Hepatocyte (in vitro differentiated cells): ENCODE measurements around the gene TMEM51. TPM values are rescaled to one million over a fixed set of nuclear protein-coding genes. Genes with fewer than 3 reads are reported as not detected.

ENCODE experiments used
- DNase-seq: peaks from one replicate; pipeline ENCODE4 v3.0.0-alpha.2; 2016; ENCODE audit warnings: low spot score
- H2AFZ ChIP-seq: fragments of 200-600 bp; sonication (generic); 2 replicates; pipeline ENCODE4 v1.6.0; 2016; ENCODE audit warnings: antibody characterized with exemption, mild to moderate bottlenecking
- H3K27ac ChIP-seq: fragments of 200-600 bp; sonication (generic); 2 replicates; pipeline ENCODE4 v1.5.1; 2016; ENCODE audit warnings: mild to moderate bottlenecking
- H3K27me3 ChIP-seq: fragments of 200-600 bp; sonication (generic); 2 replicates; pipeline ENCODE4 v1.6.1; 2016
- H3K36me3 ChIP-seq: fragments of 200-600 bp; sonication (generic); replicated peaks from 2 replicates; pipeline ENCODE4 v1.5.1; 2016; ENCODE audit warnings: low read depth; ENCODE audit not compliant: insufficient read depth
- H3K4me1 ChIP-seq: fragments of 200-600 bp; sonication (generic); 2 replicates; pipeline ENCODE4 v1.5.1; 2016; ENCODE audit warnings: mild to moderate bottlenecking, moderate library complexity; ENCODE audit not compliant: insufficient read depth
- H3K4me2 ChIP-seq: fragments of 200-600 bp; sonication (generic); 2 replicates; pipeline ENCODE4 v1.6.0; 2016
- H3K4me3 ChIP-seq: fragments of 200-600 bp; sonication (generic); 2 replicates; pipeline ENCODE4 v1.5.1; 2016; ENCODE audit warnings: mild to moderate bottlenecking
- H3K79me2 ChIP-seq: fragments of 200-600 bp; sonication (generic); 2 replicates; pipeline ENCODE4 v1.6.0; 2017; ENCODE audit warnings: mild to moderate bottlenecking
- H3K9me2 ChIP-seq: fragments of 200-600 bp; sonication (generic); replicated peaks from 2 replicates; pipeline ENCODE4 v1.6.0; 2017; ENCODE audit warnings: mild to moderate bottlenecking; ENCODE audit not compliant: insufficient read depth
- H3K9me3 ChIP-seq: fragments of 200-600 bp; sonication (generic); 2 replicates; pipeline ENCODE4 v1.5.1; 2016; ENCODE audit warnings: low read depth, mild to moderate bottlenecking
- H4K20me1 ChIP-seq: fragments of 200-600 bp; sonication (generic); 2 replicates; pipeline ENCODE4 v1.6.0; 2016; ENCODE audit warnings: mild to moderate bottlenecking; ENCODE audit not compliant: insufficient read depth, poor library complexity, severe bottlenecking
- EZH2 ChIP-seq: fragments of 200-600 bp; sonication (generic); IDR thresholded peaks from 2 replicates; pipeline ENCODE4 v1.6.1; 2016; ENCODE audit warnings: antibody characterized with exemption, mild to moderate bottlenecking, borderline replicate concordance
- EZH2phosphoT487 ChIP-seq: fragments of 200-600 bp; sonication (generic); IDR thresholded peaks from one replicate; pipeline ENCODE4 v1.6.1; 2018; ENCODE audit warnings: antibody characterized with exemption, mild to moderate bottlenecking, low read depth, moderate library complexity; ENCODE audit not compliant: unreplicated experiment, severe bottlenecking
- WGBS: methylation state at CpG from one replicate; pipeline ENCODE4 v1.1.6; 2016; ENCODE audit warnings: low lambda C conversion rate; ENCODE audit errors: missing lambda C conversion rate; 5-methylcytosine and 5-hydroxymethylcytosine counted together
- polyA plus RNA-seq: library from polyadenylated mRNA; unstranded; fragments of >200 nt; fragmentation: Nextera tagmentation; extraction: Ambion mirVana; gene quantifications from 2 replicates; pipeline ENCODE4 v1.2.1, GENCODE V29; 2016
- total RNA-seq: library from RNA; depleted of rRNA; stranded (reverse); fragments of >200 nt; gene quantifications from 2 replicates; pipeline ENCODE4 v1.2.3, GENCODE V29; 2014
- TF ChIP-seq, protein P1 (sequence below): fragments of 200-600 bp; sonication (generic); IDR thresholded peaks from 2 replicates; pipeline ENCODE4 v1.5.1; 2016; ENCODE audit warnings: antibody characterized with exemption, mild to moderate bottlenecking; ENCODE audit not compliant: poor library complexity

The TMEM51 gene
- total and polyA plus RNA-seq, 2 experiments from 2014 or later, result 23.4 to 24.0 TPM

GRCh38 chr1:15246960-15247614, 93.5 kb downstream of the TMEM51 start, which contains the start of gene FHAD1:
TSS of gene FHAD1 (plus strand) at chr1:15247223. CDS start at chr1:15251785, 4,562 bp downstream.
- peak within 1 kb of the TSS; percentile 93 for H3K4me2 ChIP-seq
- H3K27ac ChIP-seq, result peak within 1 kb of the TSS; percentile 35
- no peaks in the 10 kb centered on the region for H3K9me3 ChIP-seq
- H3K4me3 ChIP-seq, result peak within 1 kb of the TSS; percentile 20
- peak within 1 kb of the TSS; percentile 62 for H2AFZ ChIP-seq
- no peaks in the 10 kb centered on the region for H3K79me2 ChIP-seq
- H3K27me3 ChIP-seq, result peaks cover 5% of the 10 kb centered on the region
- peak; percentile 87 for DNase-seq
- WGBS, result 8% methylated on average over 38 of the region's 55 CpGs
- no peak for TF ChIP-seq EZH2phosphoT487
- TF ChIP-seq, protein P1, sequence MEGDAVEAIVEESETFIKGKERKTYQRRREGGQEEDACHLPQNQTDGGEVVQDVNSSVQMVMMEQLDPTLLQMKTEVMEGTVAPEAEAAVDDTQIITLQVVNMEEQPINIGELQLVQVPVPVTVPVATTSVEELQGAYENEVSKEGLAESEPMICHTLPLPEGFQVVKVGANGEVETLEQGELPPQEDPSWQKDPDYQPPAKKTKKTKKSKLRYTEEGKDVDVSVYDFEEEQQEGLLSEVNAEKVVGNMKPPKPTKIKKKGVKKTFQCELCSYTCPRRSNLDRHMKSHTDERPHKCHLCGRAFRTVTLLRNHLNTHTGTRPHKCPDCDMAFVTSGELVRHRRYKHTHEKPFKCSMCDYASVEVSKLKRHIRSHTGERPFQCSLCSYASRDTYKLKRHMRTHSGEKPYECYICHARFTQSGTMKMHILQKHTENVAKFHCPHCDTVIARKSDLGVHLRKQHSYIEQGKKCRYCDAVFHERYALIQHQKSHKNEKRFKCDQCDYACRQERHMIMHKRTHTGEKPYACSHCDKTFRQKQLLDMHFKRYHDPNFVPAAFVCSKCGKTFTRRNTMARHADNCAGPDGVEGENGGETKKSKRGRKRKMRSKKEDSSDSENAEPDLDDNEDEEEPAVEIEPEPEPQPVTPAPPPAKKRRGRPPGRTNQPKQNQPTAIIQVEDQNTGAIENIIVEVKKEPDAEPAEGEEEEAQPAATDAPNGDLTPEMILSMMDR, result no peak
- no peak for TF ChIP-seq EZH2
- H3K4me1 ChIP-seq, result peaks cover 15% of the 10 kb centered on the region
- H4K20me1 ChIP-seq, result no peaks in the 10 kb centered on the region
- H3K36me3 ChIP-seq, result no peaks in the 10 kb centered on the region
- no peaks in the 10 kb centered on the region for H3K9me2 ChIP-seq

- H3K79me2 ChIP-seq, result no peaks in the 10 kb centered on the region
- no peak for DNase-seq
- H3K27me3 ChIP-seq, result peaks cover 5% of the 10 kb centered on the region
- H3K36me3 ChIP-seq, result no peaks in the 10 kb centered on the region
- no peaks in the 10 kb centered on the region for H3K9me3 ChIP-seq
- H3K27ac ChIP-seq, result no peak overlapping the region
- H2AFZ ChIP-seq, result no peak overlapping the region
- H3K4me3 ChIP-seq, result no peak overlapping the region
- no peaks in the 10 kb centered on the region for H3K9me2 ChIP-seq
- WGBS, result 85% methylated on average over 4 of the region's 4 CpGs
- H3K4me1 ChIP-seq, result peaks cover 15% of the 10 kb centered on the region
- TF ChIP-seq, protein P1, result no peak
- TF ChIP-seq EZH2 (no peak), EZH2phosphoT487 (no peak)
- H4K20me1 ChIP-seq, result no peaks in the 10 kb centered on the region
- H3K4me2 ChIP-seq, result no peak overlapping the region
These were observed 94.7 kb downstream of the TMEM51 start for GRCh38 chr1:15248216-15248615.

DNA sequence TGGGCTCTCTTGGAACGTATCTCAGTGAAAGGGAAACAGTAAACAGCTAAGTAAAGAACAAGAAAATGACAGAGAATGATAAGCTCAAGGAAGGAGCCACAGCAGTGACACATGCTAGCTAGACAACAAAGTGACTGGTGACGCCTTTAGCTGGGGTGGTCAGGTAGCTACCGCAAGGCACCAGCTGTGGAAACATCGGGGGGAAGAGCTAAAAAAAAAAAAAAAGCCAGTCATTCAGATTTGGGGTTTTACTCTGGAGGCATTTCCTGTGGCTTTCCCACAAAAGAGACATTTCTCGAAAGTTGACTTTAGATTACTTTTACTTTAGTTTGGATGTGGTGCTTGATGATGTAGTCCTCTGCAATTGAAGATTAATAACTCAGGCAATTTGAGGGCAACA, 95.5 kb downstream of the TMEM51 start:
- no peak overlapping the region for H3K27ac ChIP-seq
- H3K4me1 ChIP-seq, result peaks cover 15% of the 10 kb centered on the region
- H2AFZ ChIP-seq, result no peak overlapping the region

More for the DNA sequence above, 95.5 kb downstream of the TMEM51 start:
- no peak overlapping the region for H3K4me3 ChIP-seq
- no peaks in the 10 kb centered on the region for H3K36me3 ChIP-seq
- H4K20me1 ChIP-seq, result no peaks in the 10 kb centered on the region
- no peaks in the 10 kb centered on the region for H3K79me2 ChIP-seq
- H3K9me2 ChIP-seq, result no peaks in the 10 kb centered on the region
- no peak overlapping the region for H3K4me2 ChIP-seq
- TF ChIP-seq, protein P1, result no peak
- TF ChIP-seq EZH2phosphoT487 (no peak), EZH2 (no peak)
- H3K27me3 ChIP-seq, result peaks cover 5% of the 10 kb centered on the region
- no peak for DNase-seq
- no peaks in the 10 kb centered on the region for H3K9me3 ChIP-seq
- 70% methylated on average over 5 of the region's 5 CpGs for WGBS
